SU-DHL-6 (cell line): ENCODE results near the gene DPP9.
"Not testable (repeated sequence)": the region's sequence is repeated elsewhere in the genome, so short reads cannot be mapped to it uniquely, and the experiment has no call there.

Experiments used
- H2AFZ ChIP-seq: fragments of 200-600 bp; sonication (generic); 2 replicates; pipeline ENCODE4 v1.6.1; 2014; ENCODE audit warnings: low read depth, mild to moderate bottlenecking, moderate library complexity, mixed read lengths, antibody characterized with exemption, low read length; ENCODE audit not compliant: severe bottlenecking
- H3F3A ChIP-seq: fragments of 200-600 bp; shearing (Covaris generic); 2 replicates; pipeline ENCODE4 v1.6.0; 2016; ENCODE audit warnings: antibody characterized with exemption, mild to moderate bottlenecking; ENCODE audit not compliant: insufficient read depth
- H3K27ac ChIP-seq: fragments of 200-600 bp; sonication (generic); 2 replicates; pipeline ENCODE4 v1.5.1; 2016; ENCODE audit warnings: low read depth, mild to moderate bottlenecking, low read length, moderate library complexity, mixed read lengths
- H3K27me3 ChIP-seq: fragments of 200-600 bp; sonication (generic), shearing (Covaris generic); 2 replicates; pipeline ENCODE4 v1.6.0; 2014; ENCODE audit warnings: mild to moderate bottlenecking, low read length
- H3K36me3 ChIP-seq: fragments of 200-600 bp; sonication (generic); 2 replicates; pipeline ENCODE4 v1.6.1; 2014; ENCODE audit warnings: mild to moderate bottlenecking, low read length, mixed read lengths
- H3K4me2 ChIP-seq: fragments of 300-600, 200-600 bp; shearing (Covaris generic), sonication (generic); 2 replicates; pipeline ENCODE4 v1.6.0; 2014; ENCODE audit warnings: low read length, low read depth, mild to moderate bottlenecking; ENCODE audit not compliant: poor library complexity, severe bottlenecking
- H3K4me3 ChIP-seq: fragments of 200-600 bp; sonication (generic); 2 replicates; pipeline ENCODE4 v1.5.1; 2014; ENCODE audit warnings: antibody characterized with exemption, low read length, mild to moderate bottlenecking, mixed read lengths; ENCODE audit not compliant: insufficient read depth, poor library complexity, severe bottlenecking
- H3K79me2 ChIP-seq: fragments of 200-600 bp; sonication (generic); 2 replicates; pipeline ENCODE4 v1.6.1; 2014; ENCODE audit warnings: mild to moderate bottlenecking, low read length, moderate library complexity; ENCODE audit not compliant: insufficient read depth
- H3K9ac ChIP-seq: fragments of 200-600 bp; sonication (generic); 2 replicates; pipeline ENCODE4 v1.7.0; 2014; ENCODE audit warnings: mild to moderate bottlenecking, low read length
- H3K9me2 ChIP-seq: fragments of 200-600 bp; sonication (generic); replicated peaks from 2 replicates; pipeline ENCODE4 v1.6.1; 2014; ENCODE audit warnings: low read length; ENCODE audit not compliant: insufficient read depth
- H3K9me3 ChIP-seq: fragments of 200-600 bp; sonication (generic); 2 replicates; pipeline ENCODE4 v1.6.1; 2014; ENCODE audit warnings: low read length, mixed read lengths; ENCODE audit not compliant: insufficient read depth
- H4K20me1 ChIP-seq: fragments of 200-600 bp; sonication (generic); 2 replicates; pipeline ENCODE4 v1.6.1; 2014; ENCODE audit warnings: low read depth, mild to moderate bottlenecking, antibody characterized with exemption, low read length, moderate library complexity, mixed read lengths
- CTCF ChIP-seq: fragments of 200-600 bp; sonication (generic); IDR thresholded peaks from one replicate; pipeline ENCODE4 v1.5.1; 2017; ENCODE audit warnings: antibody characterized with exemption, mild to moderate bottlenecking, low read length, moderate library complexity; ENCODE audit not compliant: insufficient read depth, poor library complexity, severe bottlenecking
- EZH2phosphoT487 ChIP-seq: fragments of 200-600 bp; sonication (generic), shearing (Covaris generic); conservative IDR thresholded peaks from 2 replicates; pipeline ENCODE4 v1.6.1; 2018; ENCODE audit warnings: mild to moderate bottlenecking, antibody characterized with exemption, low read length, moderate library complexity, mixed read lengths

The DPP9 gene

GRCh38 chr19:4717191-4717965 is 6.3 kb downstream of the DPP9 start:
- TF ChIP-seq CTCF (no peak), EZH2phosphoT487 (no peak)
- Histone ChIP-seq H3K79me2 (peaks cover 15% of the 10 kb centered on the region), H3K4me3 (no peak overlapping the region), H3K9ac (no peak overlapping the region), H3F3A (no peaks in the 10 kb centered on the region), H3K4me2 (no peak overlapping the region), H3K27ac (no peak overlapping the region), H2AFZ (no peak overlapping the region), H3K36me3 (no peaks in the 10 kb centered on the region), H3K9me2 (no peaks in the 10 kb centered on the region), H3K9me3 (no peaks in the 10 kb centered on the region), H4K20me1 (no peaks in the 10 kb centered on the region), H3K27me3 (no peaks in the 10 kb centered on the region)

GRCh38 chr19:4715529-4716221 is 8.0 kb downstream of the DPP9 start:
- Histone ChIP-seq H4K20me1 (no peaks in the 10 kb centered on the region), H3K4me3 (no peak overlapping the region), H2AFZ (no peak overlapping the region), H3K9me2 (no peaks in the 10 kb centered on the region), H3K9ac (no peak overlapping the region), H3K27me3 (no peaks in the 10 kb centered on the region), H3K4me2 (no peak overlapping the region), H3F3A (no peaks in the 10 kb centered on the region), H3K79me2 (no peaks in the 10 kb centered on the region; the same call in 1 of the 2 replicates), H3K27ac (no peak overlapping the region), H3K36me3 (no peaks in the 10 kb centered on the region), H3K9me3 (no peaks in the 10 kb centered on the region)
- TF ChIP-seq EZH2phosphoT487 (no peak), CTCF (no peak)

GRCh38 chr19:4715178-4715528 is 8.5 kb downstream of the DPP9 start:
- not testable (repeated sequence) for H3K4me2 ChIP-seq, H4K20me1 ChIP-seq, H3K9me2 ChIP-seq, H3K9ac ChIP-seq, H3K27me3 ChIP-seq, H3F3A ChIP-seq, H3K4me3 ChIP-seq, H3K36me3 ChIP-seq, H3K27ac ChIP-seq, H2AFZ ChIP-seq, H3K79me2 ChIP-seq, H3K9me3 ChIP-seq

GRCh38 chr19:4714016-4714415 is 9.6 kb downstream of the DPP9 start:
- H2AFZ ChIP-seq, result no peak overlapping the region

More at GRCh38 chr19:4714016-4714415, 9.6 kb downstream of the DPP9 start:
- Histone ChIP-seq H3K36me3 (no peaks in the 10 kb centered on the region), H3F3A (no peaks in the 10 kb centered on the region), H3K9me3 (no peaks in the 10 kb centered on the region), H3K9me2 (no peaks in the 10 kb centered on the region), H3K4me3 (no peak overlapping the region), H3K9ac (no peak overlapping the region), H3K4me2 (no peak overlapping the region), H3K27ac (no peak overlapping the region), H3K27me3 (no peaks in the 10 kb centered on the region), H4K20me1 (no peaks in the 10 kb centered on the region), H3K79me2 (no peaks in the 10 kb centered on the region)
- TF ChIP-seq CTCF, result no peak
- TF ChIP-seq EZH2phosphoT487, result no peak
